GM19468 (cell line): Measurements from ENCODE around the gene DENND1A.

Source experiments
- ATAC-seq: cut with Tn5 transposase; IDR thresholded peaks from one replicate; pipeline ENCODE4 v1.9.1; 2021; ENCODE audit warnings: mild to moderate bottlenecking, moderate library complexity, moderate number of reproducible peaks; ENCODE audit not compliant: unreplicated experiment; ENCODE audit errors: extremely low read depth

DENND1A gene

GRCh38 chr9:123867034-123867433 lies 62.9 kb downstream of the DENND1A start:
- no peak for ATAC-seq

GRCh38 chr9:123866497-123866896 lies 63.4 kb downstream of the DENND1A start:
- no peak for ATAC-seq

- no peak for ATAC-seq
Measured at GRCh38 chr9:123865226-123866000, 64.5 kb downstream of the DENND1A start.

GRCh38 chr9:123864251-123864650 lies 65.7 kb downstream of the DENND1A start:
- no peak for ATAC-seq

- no peak for ATAC-seq
Measured at GRCh38 chr9:123863164-123863855, 66.6 kb downstream of the DENND1A start.

GRCh38 chr9:123861756-123862120 lies 68.2 kb downstream of the DENND1A start:
- no peak for ATAC-seq

GRCh38 chr9:123861086-123861755 lies 68.7 kb downstream of the DENND1A start:
- no peak for ATAC-seq

- no peak for ATAC-seq
Measured at GRCh38 chr9:123860603-123861002, 69.3 kb downstream of the DENND1A start.

GRCh38 chr9:123852403-123852802 lies 77.5 kb downstream of the DENND1A start:
- ATAC-seq: no peak

- no peak for ATAC-seq
Measured at GRCh38 chr9:123851851-123852250, 78.1 kb downstream of the DENND1A start.

- no peak for ATAC-seq
Measured at GRCh38 chr9:123848447-123849085, 81.4 kb downstream of the DENND1A start.

GRCh38 chr9:123846966-123847365 lies 83.0 kb downstream of the DENND1A start:
- ATAC-seq: no peak

GRCh38 chr9:123843703-123844102 lies 86.2 kb downstream of the DENND1A start:
- no peak for ATAC-seq

GRCh38 chr9:123835821-123836220 lies 94.1 kb downstream of the DENND1A start:
- ATAC-seq: no peak

GRCh38 chr9:123834889-123835562 lies 94.9 kb downstream of the DENND1A start:
- ATAC-seq: peak; percentile 31

- ATAC-seq: no peak
Measured at GRCh38 chr9:123834218-123834888, 95.6 kb downstream of the DENND1A start.

- no peak for ATAC-seq
Measured at GRCh38 chr9:123832858-123833650, 96.9 kb downstream of the DENND1A start.

- no peak for ATAC-seq
Measured at GRCh38 chr9:123832176-123832575, 97.8 kb downstream of the DENND1A start.

- ATAC-seq: no peak
Measured at GRCh38 chr9:123828449-123828848, 101.5 kb downstream of the DENND1A start.
